Ramos (cell line): ENCODE data around the gene RNF207.

Experiments
- in situ Hi-C: fragments of 300-500 bp; cut with MboI; formaldehyde crosslinking; loops from one replicate; pipeline ENCODE4 v1.14.3; 2022; ENCODE audit warnings: low sequenced_read_pairs; ENCODE audit not compliant: unreplicated experiment

RNF207 gene

GRCh38 chr1:6260433-6260934 lies 54.6 kb downstream of the RNF207 start:
- in situ Hi-C loops, result no loop called here

- in situ Hi-C loops, result no loop called here
Measured at GRCh38 chr1:6260961-6261614, 55.2 kb downstream of the RNF207 start, which contains the start of gene GPR153. TSS of gene GPR153 (minus strand) at chr1:6261098. CDS start at chr1:6254905, 6,193 bp downstream.

- in situ Hi-C loops, result no loop called here
Measured at GRCh38 chr1:6261615-6261995, 55.7 kb downstream of the RNF207 start.

GRCh38 chr1:6262555-6263420 lies 56.9 kb downstream of the RNF207 start:
- in situ Hi-C loops, result no loop called here

- in situ Hi-C loops, result no loop called here
Measured at GRCh38 chr1:6263716-6264115, 57.8 kb downstream of the RNF207 start.

GRCh38 chr1:6265151-6265550 lies 59.2 kb downstream of the RNF207 start:
- in situ Hi-C loops, result no loop called here

GRCh38 chr1:6266641-6267040 lies 60.7 kb downstream of the RNF207 start:
- in situ Hi-C loops, result no loop called here

GRCh38 chr1:6267686-6268322 lies 61.9 kb downstream of the RNF207 start:
- in situ Hi-C loops, result no loop called here

GRCh38 chr1:6268415-6268814 lies 62.5 kb downstream of the RNF207 start:
- in situ Hi-C loops, result no loop called here

GRCh38 chr1:6269296-6269695 lies 63.4 kb downstream of the RNF207 start:
- in situ Hi-C loops, result no loop called here

- in situ Hi-C loops, result no loop called here
Measured at GRCh38 chr1:6269720-6270400, 63.9 kb downstream of the RNF207 start.

GRCh38 chr1:6270401-6270800 lies 64.5 kb downstream of the RNF207 start:
- in situ Hi-C loops, result no loop called here
